Fibroblast of the aortic adventitia (primary cell): ENCODE measurements around the gene PTPN20. TPM values are rescaled to one million over a fixed set of nuclear protein-coding genes. Genes with fewer than 3 reads are reported as not detected.
A peak's percentile ranks its signal among the peaks of the same experiment; 100 is the strongest.

Source experiments
- DNase-seq: peaks from one replicate; pipeline ENCODE4 v3.0.0-alpha.2; 2010; ENCODE audit warnings: low read depth
- H3K4me3 ChIP-seq: 2 replicates; pipeline ENCODE4 v1.5.1; 2011; ENCODE audit warnings: low read depth, mild to moderate bottlenecking, control low read depth, low read length, moderate library complexity
- CTCF ChIP-seq: IDR thresholded peaks from 2 replicates; pipeline ENCODE4 v1.5.1; 2011; ENCODE audit warnings: mild to moderate bottlenecking, low read length, control low read depth, inconsistent platforms; ENCODE audit not compliant: insufficient read depth
- total RNA-seq: library from RNA; depleted of rRNA; stranded (reverse); fragments of >200 nt; gene quantifications from 2 replicates; pipeline ENCODE4 v1.2.3, GENCODE V29; 2012; ENCODE audit warnings: low replicate concordance

PTPN20 gene
- total RNA-seq, 1 donor, result 0.27 TPM

GRCh38 chr10:47048526-47048905 is 137.3 kb downstream of the PTPN20 start:
- TF ChIP-seq CTCF, result peak; percentile 32
- DNase-seq, result peak; percentile 51

DNA sequence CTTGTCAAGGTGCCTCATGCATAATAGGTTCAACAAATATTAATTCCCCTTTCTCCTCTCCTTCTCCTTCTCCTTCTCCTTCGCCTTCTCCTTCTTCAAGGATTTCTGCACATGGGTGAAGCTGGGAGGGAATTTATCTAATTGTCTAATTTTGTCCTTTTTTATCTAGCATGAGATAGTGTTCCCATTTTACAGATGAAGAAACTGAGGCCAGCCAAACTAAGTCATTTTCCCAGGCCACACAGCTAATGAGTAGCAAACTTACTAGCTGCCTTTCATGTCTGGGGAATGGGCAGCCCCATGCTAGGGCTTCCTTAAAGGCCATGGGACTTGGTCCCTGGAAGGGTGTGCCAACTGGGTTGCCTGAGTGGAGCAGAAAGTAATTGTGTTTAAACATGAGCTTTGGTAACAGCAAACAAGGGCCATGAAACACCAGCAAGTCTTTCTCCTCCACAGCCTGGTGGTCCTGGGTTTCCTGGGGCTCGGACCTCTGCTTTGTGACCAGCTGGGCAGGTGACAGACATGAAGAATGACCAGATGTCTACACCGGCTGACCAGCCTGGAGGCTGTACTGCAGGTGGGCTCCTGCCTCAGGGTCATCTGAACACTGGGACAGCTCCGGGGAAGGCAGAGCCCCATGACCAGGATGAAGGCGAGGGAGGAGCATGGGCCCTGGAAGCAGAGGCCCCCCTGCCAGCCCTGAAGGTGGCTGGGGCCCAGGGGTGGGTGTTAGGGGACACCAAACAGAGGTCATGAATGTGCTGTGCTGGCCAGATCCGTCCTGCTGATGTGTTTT is 138.0 kb downstream of the PTPN20 start:
- TF ChIP-seq CTCF, result no peak
- H3K4me3 ChIP-seq, result no peak overlapping the region
- DNase-seq, result no peak

More at GRCh38 chr10:47048526-47048905, 137.3 kb downstream of the PTPN20 start:
- no peak overlapping the region for H3K4me3 ChIP-seq

DNA sequence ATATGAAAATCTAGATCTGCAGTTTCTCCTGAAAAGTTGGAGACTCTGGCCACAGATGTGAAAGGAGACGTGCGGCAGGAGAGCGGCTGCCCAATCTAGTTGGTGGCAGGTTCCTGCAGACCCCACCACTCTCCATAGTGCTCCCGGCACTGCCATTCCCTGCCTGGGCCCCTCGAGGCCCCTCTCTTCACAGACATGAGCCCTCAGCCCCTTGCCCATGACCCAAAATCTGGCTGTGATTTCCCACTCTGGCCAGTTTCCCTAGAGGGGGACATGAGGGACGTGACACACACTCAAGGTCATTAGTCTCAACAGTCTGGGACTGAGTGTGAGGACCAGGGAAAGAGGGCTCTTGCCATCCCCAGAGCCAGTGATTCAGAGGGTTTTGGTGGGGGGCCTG is 138.7 kb downstream of the PTPN20 start:
- DNase-seq, result no peak
- H3K4me3 ChIP-seq, result no peak overlapping the region
- no peak for TF ChIP-seq CTCF

GRCh38 chr10:47050618-47051455 is 139.6 kb downstream of the PTPN20 start:
- no peak for DNase-seq
- no peak overlapping the region for H3K4me3 ChIP-seq
- TF ChIP-seq CTCF, result no peak

DNA sequence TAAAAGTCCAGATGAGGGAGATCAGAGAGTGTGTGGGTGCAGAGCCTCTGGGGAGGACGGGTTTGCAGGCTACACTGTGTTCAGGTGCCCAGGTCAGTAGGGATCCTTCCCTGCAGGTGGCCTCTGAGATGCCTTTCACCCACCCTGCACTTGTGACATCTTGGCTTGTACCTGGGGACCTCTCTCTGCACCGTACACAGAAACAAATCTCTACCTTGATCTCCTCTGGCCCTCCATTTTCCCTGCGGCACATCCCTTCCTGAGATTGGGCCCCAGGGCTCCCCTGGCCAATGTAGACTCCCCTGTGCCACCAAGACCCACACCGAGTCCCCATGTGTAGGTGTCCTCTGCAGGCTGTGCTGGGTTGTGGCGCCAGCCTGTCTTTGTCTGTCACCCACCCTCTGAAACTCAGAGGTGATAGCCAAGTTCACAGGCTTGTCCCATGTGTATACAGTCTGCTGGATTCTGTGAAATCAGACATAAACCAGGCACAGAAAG is 140.6 kb downstream of the PTPN20 start:
- no peak for TF ChIP-seq CTCF
- H3K4me3 ChIP-seq, result no peak overlapping the region
- DNase-seq, result no peak
